ENCODE data around the gene HEPACAM.

GRCh38 chr11:124876818-124877630 lies 58.8 kb downstream of the HEPACAM start:
- no peak for TF ChIP-seq CTCF (IDR thresholded peaks at IDR 0.05; ENCODE audit: low read depth, low read length)
- TF ChIP-seq POLR2A (IDR thresholded peaks at IDR 0.05; ENCODE audit: extremely low read depth, insufficient read length), result no peak
- no peak for TF ChIP-seq MYC (IDR thresholded peaks at IDR 0.05; ENCODE audit: low read depth, low read length)
